ENCODE measurements around the gene POLL. TPM values are rescaled to one million over a fixed set of nuclear protein-coding genes. Genes with fewer than 3 reads are reported as not detected.

Gene POLL
- total and polyA plus RNA-seq, 2 experiments from 2014 or later, result 17.3 to 24.3 TPM

- H4K20me1 ChIP-seq (replicated peaks; ENCODE audit: insufficient read depth), result no peaks in the 10 kb centered on the region
- H3K4me2 ChIP-seq, result peak overlapping the region; percentile 77; the same call in 1 of the 2 replicates
- DNase-seq (ENCODE audit: low spot score), result peak; percentile 26
- Mint-ChIP-seq H3K27me3 (ENCODE audit: insufficient read depth, low read depth, poor library complexity) (peaks cover 50% of the 10 kb centered on the region), H3K27ac (no peak overlapping the region), H3K36me3 (ENCODE audit: low read depth) (no peaks in the 10 kb centered on the region; the same call in 2 of the 3 replicates), H3K4me1 (peaks cover 21% of the 10 kb centered on the region), H3K9me3 (no peaks in the 10 kb centered on the region), H3K4me3 (no peak overlapping the region; the same call in 1 of the 3 replicates)
- H3K27ac ChIP-seq (ENCODE audit: low read depth), result no peak overlapping the region
- no peaks in the 10 kb centered on the region for H3K9me2 ChIP-seq (ENCODE audit: insufficient read depth)
- H3K36me3 ChIP-seq (ENCODE audit: insufficient read depth), result no peaks in the 10 kb centered on the region; the same call in 1 of the 2 replicates
- peaks cover 11% of the 10 kb centered on the region; the same call in 1 of the 2 replicates for H3K4me1 ChIP-seq (ENCODE audit: insufficient read depth)
- no peak for ATAC-seq
- peaks cover 6% of the 10 kb centered on the region; the same call in 1 of the 2 replicates for H3F3A ChIP-seq (replicated peaks; ENCODE audit: low read depth)
- no peak overlapping the region for H2AFZ ChIP-seq
- no peaks in the 10 kb centered on the region for H3K79me2 ChIP-seq (replicated peaks; ENCODE audit: insufficient read depth)
- peaks cover 65% of the 10 kb centered on the region for H3K27me3 ChIP-seq (ENCODE audit: insufficient read depth)
- 0 out of 2 replicates have a peak overlapping the region, but pooled peaks have one; percentile 49 for H3K4me3 ChIP-seq
- TF ChIP-seq ZNF462 (CRISPR knock-in tag; IDR thresholded peaks at IDR 0.05) (no peak), STAT1 (IDR thresholded peaks at IDR 0.05; ENCODE audit: unreplicated experiment) (no peak), EZH2 (IDR thresholded peaks at IDR 0.05; ENCODE audit: low read depth, unreplicated experiment) (no peak), ZNF331 (CRISPR knock-in tag; IDR thresholded peaks at IDR 0.05; ENCODE audit: low read depth) (no peak), ZNF114 (CRISPR knock-in tag; IDR thresholded peaks at IDR 0.05) (no peak), CREB1 (CRISPR knock-in tag; IDR thresholded peaks at IDR 0.05; ENCODE audit: low read depth) (no peak), JUNB (IDR thresholded peaks at IDR 0.05; ENCODE audit: unreplicated experiment) (no peak), POLR2AphosphoS5 (IDR thresholded peaks at IDR 0.05; ENCODE audit: low read depth) (no peak), CTCF (conservative IDR thresholded peaks at IDR 0.05; ENCODE audit: low read depth in 2 of 2) (no peak), REST (IDR thresholded peaks at IDR 0.05; ENCODE audit: unreplicated experiment) (no peak), EZH2phosphoT487 (IDR thresholded peaks at IDR 0.05; ENCODE audit: unreplicated experiment) (no peak), NANOG (IDR thresholded peaks at IDR 0.05; ENCODE audit: borderline replicate concordance) (no peak), ETS1 (IDR thresholded peaks at IDR 0.05) (no peak)
Measured at GRCh38 chr10:101567165-101568006, 20.7 kb downstream of the POLL start.

Data from GM23338 (cell line).